NCI-H187 (cell line): ENCODE data around the gene KRT1.
A peak's percentile ranks its signal among the peaks of the same experiment; 100 is the strongest.

Source experiments
- DNase-seq, 2 experiments: peaks; one replicate each; lab custom pipeline; 2025; lab: John Stamatoyannopoulos, UW

The KRT1 gene

GRCh38 chr12:52698651-52699340 is 18.6 kb upstream of the KRT1 start:
- no peak for DNase-seq

DNA sequence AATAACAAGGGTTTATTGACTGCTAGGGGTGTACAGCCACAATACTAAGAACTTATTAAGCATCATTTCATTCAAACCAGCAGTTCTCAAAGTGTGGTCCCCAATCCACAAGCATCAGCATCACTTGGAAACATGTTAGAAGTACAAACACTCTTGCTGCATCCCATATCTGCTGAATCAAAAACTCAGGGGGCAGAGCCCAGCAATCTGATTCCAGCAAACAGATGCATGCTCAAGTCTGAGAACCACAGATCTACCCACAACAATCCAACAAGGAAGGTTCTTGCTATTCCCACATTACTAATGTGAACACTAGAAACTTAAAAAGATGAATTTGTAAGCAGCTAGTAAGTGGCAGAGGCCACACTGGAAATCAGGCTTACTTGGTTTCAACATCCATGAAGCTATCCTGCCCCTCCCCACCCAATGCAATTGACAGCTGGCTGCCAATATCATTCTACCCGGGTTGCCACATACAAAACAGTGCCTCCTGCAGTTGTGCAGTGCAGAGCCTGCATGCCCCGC is 16.9 kb upstream of the KRT1 start:
- DNase-seq: no peak

- no peak for DNase-seq
These were observed 16.4 kb upstream of the KRT1 start for GRCh38 chr12:52696588-52696987.

- no peak for DNase-seq
These were observed 14.8 kb upstream of the KRT1 start for GRCh38 chr12:52695039-52695438.

DNA sequence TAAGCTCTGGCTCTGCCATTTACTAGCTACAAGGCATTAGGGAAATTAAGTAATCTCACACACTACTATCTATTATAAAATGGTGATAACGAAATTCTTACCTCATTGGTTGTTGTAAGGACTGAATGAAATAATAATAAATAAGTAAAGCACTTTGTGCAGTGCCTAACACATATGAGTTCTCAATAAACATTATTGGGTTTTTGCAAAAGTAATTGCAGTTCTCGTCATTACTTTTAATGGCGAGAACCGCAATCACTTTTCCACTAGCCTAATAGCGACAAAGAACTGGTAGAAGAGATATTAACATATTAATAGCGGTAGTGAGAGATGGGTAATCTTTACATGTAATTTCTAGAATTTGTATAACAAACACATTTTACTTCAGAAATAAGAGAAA is 13.9 kb upstream of the KRT1 start:
- no peak for DNase-seq

GRCh38 chr12:52693261-52693660 is 13.1 kb upstream of the KRT1 start:
- no peak for DNase-seq

GRCh38 chr12:52692254-52692653 is 12.0 kb upstream of the KRT1 start:
- no peak for DNase-seq

DNA sequence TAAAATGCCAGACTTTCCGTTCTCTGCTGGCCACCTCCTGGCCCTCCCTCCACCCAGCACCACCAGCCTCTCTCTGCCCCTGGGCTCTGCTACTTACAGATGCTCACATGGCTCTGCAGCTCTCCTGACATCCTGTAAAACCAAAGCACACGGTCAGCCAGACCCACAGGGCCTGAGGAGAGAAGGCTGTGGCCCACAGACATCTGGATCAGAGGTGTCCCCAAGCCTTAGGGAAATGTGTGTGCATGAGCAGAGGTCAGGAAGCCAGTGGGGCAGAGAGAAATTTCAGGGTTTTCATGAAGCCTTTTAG is 11.6 kb upstream of the KRT1 start:
- no peak for DNase-seq

DNA sequence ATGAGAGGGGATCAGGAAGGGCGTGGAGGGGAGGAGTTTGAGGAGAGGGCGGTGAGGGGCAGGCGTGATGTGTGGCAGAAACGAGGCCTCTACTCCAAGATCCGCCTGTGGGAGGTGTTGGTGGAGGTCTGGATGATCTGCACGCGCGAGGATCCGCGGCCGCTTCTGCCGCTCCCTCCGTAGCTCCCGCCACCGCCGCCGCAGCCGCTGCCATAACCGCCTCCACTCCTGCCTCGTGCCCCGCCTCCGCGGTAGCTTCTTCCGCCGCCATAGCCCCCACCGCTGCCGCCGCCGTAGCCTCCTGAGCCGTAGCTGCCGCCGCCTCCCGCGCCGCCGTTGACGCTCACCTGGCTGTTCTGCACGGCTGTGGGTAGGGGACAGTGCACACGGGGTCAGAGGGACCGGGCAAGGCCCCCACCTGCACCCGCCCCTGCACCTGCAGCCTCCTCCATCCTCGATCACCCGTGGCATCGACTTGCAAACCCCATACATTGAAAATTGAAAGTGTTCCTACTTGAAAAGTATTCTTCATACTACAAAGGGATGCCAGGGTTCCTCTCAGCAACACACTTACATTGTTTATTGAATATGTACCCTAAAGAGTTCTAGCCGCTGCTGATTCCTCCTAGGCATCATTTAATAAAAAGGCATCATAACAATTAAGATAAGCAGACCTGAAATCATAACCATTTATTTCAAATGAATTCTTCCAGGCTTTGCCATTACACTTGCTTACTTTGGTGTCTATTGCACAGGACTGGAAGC is 11.1 kb upstream of the KRT1 start:
- DNase-seq: peak in 1 of 2 experiments; percentile 10

- DNase-seq: no peak
These were observed 10.3 kb upstream of the KRT1 start for GRCh38 chr12:52690351-52691075.

GRCh38 chr12:52689936-52690335 is 9.7 kb upstream of the KRT1 start:
- DNase-seq: no peak

DNA sequence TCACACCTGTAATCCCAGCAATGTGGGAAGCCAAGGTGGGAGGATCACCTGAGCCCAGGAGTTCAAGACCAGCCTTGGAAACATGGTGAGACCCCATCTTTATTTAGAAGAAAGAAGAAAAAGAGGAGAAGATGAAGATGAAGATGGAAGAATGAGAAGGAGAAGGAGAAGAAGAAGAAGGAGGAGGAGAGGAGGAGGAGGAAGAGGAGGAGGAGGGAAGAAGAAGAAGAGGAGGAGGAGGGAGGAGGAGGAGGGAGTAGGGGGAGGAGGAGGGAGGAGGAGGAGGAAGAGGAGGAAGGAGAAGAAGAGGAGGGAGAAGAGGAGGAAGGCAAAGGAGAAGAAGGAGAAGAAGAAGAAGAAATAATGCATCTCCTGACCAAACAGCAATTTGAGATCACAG is 9.0 kb upstream of the KRT1 start:
- DNase-seq: no peak

DNA sequence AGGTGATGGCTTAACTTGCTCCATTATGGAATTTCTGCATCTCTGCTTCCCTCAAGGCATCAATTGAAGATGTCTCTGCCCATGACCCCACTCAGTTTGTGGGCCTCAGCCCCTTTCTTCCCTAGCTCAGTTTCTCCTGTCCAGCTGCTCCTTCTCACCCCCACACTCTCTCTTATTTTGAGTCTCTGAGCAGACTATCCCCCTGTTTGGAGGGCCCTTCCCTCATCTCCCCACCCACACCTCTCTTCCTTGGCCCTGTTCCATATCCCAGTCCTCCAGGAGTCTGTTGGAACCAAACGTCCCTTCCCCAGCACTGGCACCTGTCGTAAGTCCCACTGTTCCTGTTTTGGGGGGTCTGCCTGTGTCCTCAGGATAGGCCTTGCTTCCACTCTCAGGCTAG is 8.3 kb upstream of the KRT1 start:
- no peak for DNase-seq

GRCh38 chr12:52687497-52688385 is 7.5 kb upstream of the KRT1 start:
- DNase-seq: peak; percentile 17 to 19

DNA sequence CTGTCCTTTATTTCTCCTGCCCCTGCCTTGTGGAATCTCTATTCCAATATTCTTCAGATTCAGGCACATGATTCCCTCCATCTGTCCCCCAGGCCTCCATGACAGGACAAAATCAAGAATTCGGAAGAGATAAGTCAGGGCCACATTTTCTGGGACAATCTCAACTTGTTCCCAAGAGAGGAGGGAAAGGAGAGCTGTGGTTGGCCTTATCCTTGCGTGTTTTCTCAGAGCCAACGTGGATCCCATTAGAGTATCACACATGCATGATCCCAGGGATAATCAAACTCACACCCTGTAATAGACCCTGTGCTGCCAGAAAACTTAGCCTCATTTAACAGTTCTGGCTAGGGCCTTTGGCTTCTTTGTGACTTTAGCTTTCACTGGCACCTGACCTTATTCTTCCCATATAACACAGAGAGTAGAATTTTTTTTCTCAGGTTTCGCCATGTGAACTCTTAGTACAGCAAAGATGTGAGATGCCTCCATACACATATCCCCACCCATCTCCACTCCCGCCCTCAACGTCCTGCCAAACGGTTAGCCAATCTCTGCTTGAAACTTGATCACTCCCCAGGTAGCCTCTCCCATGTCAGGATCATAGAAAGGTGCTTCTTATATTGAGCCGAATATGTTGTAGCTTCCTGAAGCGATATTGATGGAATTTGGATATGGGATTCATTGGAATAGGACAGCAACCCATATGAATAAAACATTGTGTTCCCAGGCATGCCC is 6.7 kb upstream of the KRT1 start:
- no peak for DNase-seq

DNA sequence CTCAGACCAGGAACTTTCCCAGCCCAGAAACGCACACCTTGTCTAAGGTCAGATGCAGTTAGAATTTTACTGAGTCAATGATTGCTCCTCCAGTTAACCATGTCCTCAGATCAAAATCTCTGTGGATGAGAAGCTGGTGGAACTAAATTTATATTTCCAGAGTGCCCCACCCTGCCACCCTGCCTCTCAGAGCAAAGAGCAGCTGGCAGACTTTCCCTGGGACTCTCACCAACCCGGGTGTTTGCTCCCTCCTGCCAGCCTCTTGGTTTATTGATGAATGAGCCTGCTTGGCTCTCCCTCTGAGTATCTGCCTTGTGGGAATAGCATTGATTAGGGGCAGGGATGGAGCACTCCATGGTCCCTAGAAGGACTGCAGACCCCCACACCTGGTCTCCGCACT is 5.9 kb upstream of the KRT1 start:
- DNase-seq: no peak

- no peak for DNase-seq
These were observed 5.2 kb upstream of the KRT1 start for GRCh38 chr12:52685406-52685890.

GRCh38 chr12:52684431-52684830 is 4.2 kb upstream of the KRT1 start:
- DNase-seq: no peak

DNA sequence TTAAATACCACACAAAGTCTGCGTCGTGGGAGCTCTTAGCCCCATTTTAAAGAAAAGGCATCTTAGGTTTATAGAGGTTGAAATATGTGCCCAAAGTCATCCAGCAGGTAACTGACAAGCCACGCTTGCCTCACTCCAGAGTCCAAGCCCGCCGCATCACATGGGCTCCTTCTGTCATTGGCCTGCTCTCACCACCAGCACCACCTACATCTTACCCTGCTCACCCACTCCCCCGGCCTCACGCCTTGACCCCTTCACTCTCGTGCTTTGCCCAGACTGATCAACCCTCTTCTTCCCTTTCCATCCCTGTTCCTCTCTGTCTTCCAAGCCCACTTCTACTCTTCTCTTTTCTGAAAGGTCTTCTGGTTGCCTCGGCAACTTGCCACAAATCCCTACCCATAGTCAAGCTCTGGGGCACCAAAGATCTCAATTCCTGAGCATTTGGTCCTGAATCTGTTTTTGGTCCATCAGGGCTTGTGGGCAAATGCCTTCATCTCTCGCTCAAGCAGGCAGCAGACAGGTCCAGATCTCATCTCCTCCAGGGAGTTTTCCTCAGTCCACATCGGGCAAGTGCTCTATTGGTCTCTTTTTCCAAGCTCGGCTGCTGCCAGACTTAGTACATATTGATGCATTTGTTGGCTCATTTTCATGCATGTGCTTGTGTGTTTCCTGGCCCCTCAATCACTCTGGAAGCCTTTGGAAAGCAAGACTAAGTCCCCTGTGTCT is 3.5 kb upstream of the KRT1 start:
- no peak for DNase-seq

GRCh38 chr12:52682938-52683574 is 2.8 kb upstream of the KRT1 start:
- no peak for DNase-seq
